ENCODE data around the gene SHBG. TPM values are rescaled to one million over a fixed set of nuclear protein-coding genes. Genes with fewer than 3 reads are reported as not detected.

The SHBG gene
- total and polyA plus RNA-seq, 3 experiments from 2014 or later = not detected

- H3K27me3 Mint-ChIP-seq = no peaks in the 10 kb centered on the region
- no peak overlapping the region for H3K4me3 ChIP-seq (ENCODE audit: low read length)
- H3K4me3 Mint-ChIP-seq = peak overlapping the region; percentile 90 to 95 (median 93)
- H3K4me1 Mint-ChIP-seq = peaks cover 12 to 20% (median 13%) of the 10 kb centered on the region in 3 donors
- no peaks in the 10 kb centered on the region for H3K36me3 ChIP-seq (ENCODE audit: insufficient read depth, low read length)
- H3K27ac ChIP-seq (ENCODE audit: low read depth, low read length) = no peak overlapping the region
- ChIA-PET CTCF (interaction anchor here (0.7 to 5.6 kb wide), 3 partner anchors 10 to 193 kb away, joined by 3 to 34 read pairs (median 25); partner anchors contain the start of genes FXR2, TP53 and WRAP53), POLR2A (interaction anchor here (2.4 to 2.9 kb wide), 3 partner anchors 11 to 60 kb away, joined by 13 to 42 read pairs (median 31); partner anchors contain the start of genes FXR2, MPDU1 and TP53)
- DNase-seq = no peak
- no peaks in the 10 kb centered on the region for H3K27me3 ChIP-seq (ENCODE audit: insufficient read depth, low read length, poor library complexity, severe bottlenecking)
- H3K4me1 ChIP-seq (ENCODE audit: insufficient read depth, low read length) = peaks cover 10% of the 10 kb centered on the region
- H3K27ac Mint-ChIP-seq = peak overlapping the region in 4 of 8 donors; percentile 68 to 95 (median 90)
- no peaks in the 10 kb centered on the region for H3K9me3 ChIP-seq (ENCODE audit: low read length)
- H3K36me3 Mint-ChIP-seq = peaks cover 0 to 7% (median 0%) of the 10 kb centered on the region in 3 donors
- no peaks in the 10 kb centered on the region for H3K9me3 Mint-ChIP-seq
Observed at GRCh38 chr17:7626307-7626706, 3.6 kb upstream of the SHBG start.

- Mint-ChIP-seq H3K4me1 (peaks cover 12 to 20% (median 13%) of the 10 kb centered on the region in 3 donors), H3K36me3 (peaks cover 0 to 7% (median 0%) of the 10 kb centered on the region in 3 donors), H3K4me3 (peak overlapping the region; percentile 90 to 95 (median 93)), H3K27me3 (no peaks in the 10 kb centered on the region), H3K9me3 (no peaks in the 10 kb centered on the region), H3K27ac (peak overlapping the region; percentile 69 to 97 (median 88))
- peaks cover 10% of the 10 kb centered on the region for H3K4me1 ChIP-seq (ENCODE audit: insufficient read depth, low read length)
- H3K4me3 ChIP-seq (ENCODE audit: low read length) = peak overlapping the region; percentile 90
- H3K9me3 ChIP-seq (ENCODE audit: low read length) = no peaks in the 10 kb centered on the region
- DNase-seq = no peak
- CTCF ChIA-PET = interaction anchor here (1.4 to 5.6 kb wide), 4 partner anchors 11 to 61 kb away, joined by 3 to 34 read pairs (median 14); partner anchors contain the start of genes FXR2, TP53 and WRAP53
- H3K27ac ChIP-seq (ENCODE audit: low read depth, low read length) = peak overlapping the region; percentile 69
- no peaks in the 10 kb centered on the region for H3K36me3 ChIP-seq (ENCODE audit: insufficient read depth, low read length)
- POLR2A ChIA-PET = interaction anchor here (1.5 to 2.9 kb wide), 7 partner anchors 12 to 143 kb away, joined by 3 to 42 read pairs (median 6); partner anchors contain the start of genes ATP1B2, FXR2, MPDU1 and POLR2A
- H3K27me3 ChIP-seq (ENCODE audit: insufficient read depth, low read length, poor library complexity, severe bottlenecking) = no peaks in the 10 kb centered on the region
Observed at GRCh38 chr17:7626956-7627249, 3.0 kb upstream of the SHBG start.

- H3K27me3 Mint-ChIP-seq = no peaks in the 10 kb centered on the region
- peak; percentile 80 to 93 (median 82) for DNase-seq
- no peaks in the 10 kb centered on the region for H3K36me3 ChIP-seq (ENCODE audit: insufficient read depth, low read length)
- peak within 1 kb of the TSS; percentile 90 for H3K4me3 ChIP-seq (ENCODE audit: low read length)
- no peaks in the 10 kb centered on the region for H3K27me3 ChIP-seq (ENCODE audit: insufficient read depth, low read length, poor library complexity, severe bottlenecking)
- POLR2A ChIA-PET = interaction anchor here (0.6 to 2.9 kb wide), 13 partner anchors 13 to 711 kb away, joined by 3 to 42 read pairs (median 5); partner anchors contain the start of genes ATP1B2, FXR2, MPDU1 and POLR2A
- H3K4me1 Mint-ChIP-seq = peaks cover 12 to 20% (median 13%) of the 10 kb centered on the region in 3 donors
- no peaks in the 10 kb centered on the region for H3K9me3 ChIP-seq (ENCODE audit: low read length)
- H3K36me3 Mint-ChIP-seq = peaks cover 0 to 7% (median 0%) of the 10 kb centered on the region in 3 donors
- peak within 1 kb of the TSS; percentile 90 to 95 (median 93) for H3K4me3 Mint-ChIP-seq
- peak within 1 kb of the TSS; percentile 69 for H3K27ac ChIP-seq (ENCODE audit: low read depth, low read length)
- peaks cover 10% of the 10 kb centered on the region for H3K4me1 ChIP-seq (ENCODE audit: insufficient read depth, low read length)
- H3K27ac Mint-ChIP-seq = peak within 1 kb of the TSS; percentile 70 to 97 (median 91)
- CTCF ChIA-PET = interaction anchor here (0.8 to 5.6 kb wide), 7 partner anchors 12 to 60 kb away, joined by 3 to 34 read pairs (median 3); partner anchors contain the start of genes ATP1B2, FXR2, TP53 and WRAP53
- no peaks in the 10 kb centered on the region for H3K9me3 Mint-ChIP-seq
Observed at GRCh38 chr17:7627250-7628121, 2.4 kb upstream of the SHBG start, which contains the start of gene SAT2. Gene SAT2 (minus strand): TSS chr17:7627821. CDS start chr17:7627635, 186 bp downstream.

- POLR2A ChIA-PET = interaction anchor here (1.1 kb wide), 1 partner anchor 54 kb away, joined by 7 read pairs; no protein-coding TSS in a partner anchor
- Mint-ChIP-seq H3K4me1 (peaks cover 7 to 13% (median 8%) of the 10 kb centered on the region in 3 donors), H3K27me3 (no peaks in the 10 kb centered on the region), H3K4me3 (no peak overlapping the region), H3K9me3 (no peaks in the 10 kb centered on the region), H3K27ac (no peak overlapping the region), H3K36me3 (peaks cover 0 to 4% (median 0%) of the 10 kb centered on the region in 3 donors)
- Histone ChIP-seq H3K27ac (ENCODE audit: low read depth, low read length) (no peak overlapping the region), H3K36me3 (ENCODE audit: insufficient read depth, low read length) (no peaks in the 10 kb centered on the region), H3K9me3 (ENCODE audit: low read length) (no peaks in the 10 kb centered on the region), H3K4me3 (ENCODE audit: low read length) (no peak overlapping the region), H3K4me1 (ENCODE audit: insufficient read depth, low read length) (peaks cover 5% of the 10 kb centered on the region), H3K27me3 (ENCODE audit: insufficient read depth, low read length, poor library complexity, severe bottlenecking) (no peaks in the 10 kb centered on the region)
- DNase-seq = no peak
- CTCF ChIA-PET = interaction anchor here (0.7 to 5.0 kb wide), 4 partner anchors 17 to 57 kb away, joined by 3 to 33 read pairs (median 4); partner anchors contain the start of genes FXR2, TP53 and WRAP53
Observed at GRCh38 chr17:7631398-7632380, 1.8 kb downstream of the SHBG start.

GRCh38 chr17:7632492-7632894 lies 2.6 kb downstream of the SHBG start:
- Mint-ChIP-seq H3K36me3 (peaks cover 0 to 2% (median 0%) of the 10 kb centered on the region in 3 donors), H3K27me3 (no peaks in the 10 kb centered on the region), H3K27ac (peak overlapping the region in 1 of 8 donors; percentile 31), H3K9me3 (no peaks in the 10 kb centered on the region), H3K4me3 (peak overlapping the region in 1 of 7 donors; percentile 77), H3K4me1 (peaks cover 3 to 5% (median 4%) of the 10 kb centered on the region in 3 donors)
- CTCF ChIA-PET = interaction anchor here (0.7 to 5.0 kb wide), 4 partner anchors 18 to 58 kb away, joined by 3 to 33 read pairs (median 4); partner anchors contain the start of genes FXR2, TP53 and WRAP53
- no peaks in the 10 kb centered on the region for H3K27me3 ChIP-seq (ENCODE audit: insufficient read depth, low read length, poor library complexity, severe bottlenecking)
- H3K36me3 ChIP-seq (ENCODE audit: insufficient read depth, low read length) = no peaks in the 10 kb centered on the region
- DNase-seq = no peak
- H3K9me3 ChIP-seq (ENCODE audit: low read length) = no peaks in the 10 kb centered on the region
- POLR2A ChIA-PET = no interaction called here
- no peak overlapping the region for H3K4me3 ChIP-seq (ENCODE audit: low read length)
- H3K4me1 ChIP-seq (ENCODE audit: insufficient read depth, low read length) = no peaks in the 10 kb centered on the region
- H3K27ac ChIP-seq (ENCODE audit: low read depth, low read length) = no peak overlapping the region

GRCh38 chr17:7633093-7633492 lies 3.2 kb downstream of the SHBG start:
- ChIA-PET CTCF (interaction anchor here (1.3 to 5.0 kb wide), 2 partner anchors 18 to 55 kb away, joined by 4 to 33 read pairs; partner anchors contain the start of genes FXR2, TP53 and WRAP53), POLR2A (no interaction called here)
- Mint-ChIP-seq H3K36me3 (no peaks in the 10 kb centered on the region), H3K27me3 (no peaks in the 10 kb centered on the region), H3K27ac (no peak overlapping the region), H3K4me3 (peak overlapping the region in 1 of 7 donors; percentile 26), H3K4me1 (no peaks in the 10 kb centered on the region), H3K9me3 (no peaks in the 10 kb centered on the region)
- H3K4me3 ChIP-seq (ENCODE audit: low read length) = no peak overlapping the region
- no peaks in the 10 kb centered on the region for H3K4me1 ChIP-seq (ENCODE audit: insufficient read depth, low read length)
- no peaks in the 10 kb centered on the region for H3K9me3 ChIP-seq (ENCODE audit: low read length)
- no peaks in the 10 kb centered on the region for H3K27me3 ChIP-seq (ENCODE audit: insufficient read depth, low read length, poor library complexity, severe bottlenecking)
- no peak for DNase-seq
- H3K36me3 ChIP-seq (ENCODE audit: insufficient read depth, low read length) = no peaks in the 10 kb centered on the region
- no peak overlapping the region for H3K27ac ChIP-seq (ENCODE audit: low read depth, low read length)

GRCh38 chr17:7634384-7634783 lies 4.4 kb downstream of the SHBG start:
- no peaks in the 10 kb centered on the region for H3K4me1 ChIP-seq (ENCODE audit: insufficient read depth, low read length)
- no peaks in the 10 kb centered on the region for H3K36me3 ChIP-seq (ENCODE audit: insufficient read depth, low read length)
- ChIA-PET CTCF (interaction anchor here (1.1 kb wide), 1 partner anchor 16 kb away, joined by 4 read pairs; the partner anchor contains the start of gene ATP1B2), POLR2A (interaction anchor here (1.2 to 1.6 kb wide), 2 partner anchors 16 to 53 kb away, joined by 3 to 10 read pairs; partner anchors contain the start of genes ATP1B2 and TP53)
- no peak for DNase-seq
- H3K9me3 ChIP-seq (ENCODE audit: low read length) = no peaks in the 10 kb centered on the region
- Mint-ChIP-seq H3K4me3 (no peak overlapping the region), H3K9me3 (no peaks in the 10 kb centered on the region), H3K27ac (no peak overlapping the region), H3K36me3 (no peaks in the 10 kb centered on the region), H3K27me3 (no peaks in the 10 kb centered on the region), H3K4me1 (no peaks in the 10 kb centered on the region)
- H3K4me3 ChIP-seq (ENCODE audit: low read length) = no peak overlapping the region
- no peaks in the 10 kb centered on the region for H3K27me3 ChIP-seq (ENCODE audit: insufficient read depth, low read length, poor library complexity, severe bottlenecking)
- H3K27ac ChIP-seq (ENCODE audit: low read depth, low read length) = no peak overlapping the region
